Epithelial cell of esophagus (primary cell): ENCODE data around the gene OR2V1.

Experiments used
- DNase-seq: peaks from one replicate; pipeline ENCODE4 v3.0.0; 2010; ENCODE audit warnings: low read depth
- H3K4me3 ChIP-seq: 2 replicates; pipeline ENCODE4 v1.5.1; 2011; ENCODE audit warnings: mild to moderate bottlenecking, low read length, control low read depth
- CTCF ChIP-seq: IDR thresholded peaks from 2 replicates; pipeline ENCODE4 v1.5.1; 2011; ENCODE audit warnings: low read depth, mild to moderate bottlenecking, low read length, control low read depth, inconsistent platforms; ENCODE audit not compliant: insufficient read depth; ENCODE audit errors: missing control alignments

OR2V1 gene

DNA sequence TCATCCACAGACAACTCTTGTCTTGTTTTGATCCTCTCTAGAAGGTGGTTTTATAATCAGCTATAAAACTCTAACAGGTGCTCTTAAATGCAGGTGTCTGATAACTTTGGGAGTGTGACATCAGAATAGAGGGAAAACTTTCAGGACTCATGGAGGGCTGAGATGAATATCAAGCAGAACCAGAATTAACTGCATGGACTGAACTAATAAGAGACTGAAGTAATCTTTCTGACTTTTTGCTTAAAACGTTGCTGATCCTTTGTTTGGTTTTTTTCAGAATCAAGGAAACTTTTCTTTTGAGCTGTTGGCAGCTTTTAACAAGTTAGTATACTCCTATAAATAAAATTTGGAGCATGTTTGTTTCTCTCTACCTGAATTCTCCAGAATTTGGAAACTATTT is 14.2 kb upstream of the OR2V1 start:
- no peak for TF ChIP-seq CTCF
- DNase-seq = no peak
- no peak overlapping the region for H3K4me3 ChIP-seq

- DNase-seq = no peak
- H3K4me3 ChIP-seq = no peak overlapping the region
- TF ChIP-seq CTCF = no peak
Measured at GRCh38 chr5:181142054-181142453, 11.1 kb upstream of the OR2V1 start.

GRCh38 chr5:181140766-181141165 is 9.8 kb upstream of the OR2V1 start:
- TF ChIP-seq CTCF = no peak
- no peak overlapping the region for H3K4me3 ChIP-seq
- no peak for DNase-seq

GRCh38 chr5:181138258-181138657 is 7.3 kb upstream of the OR2V1 start:
- TF ChIP-seq CTCF = no peak

DNA sequence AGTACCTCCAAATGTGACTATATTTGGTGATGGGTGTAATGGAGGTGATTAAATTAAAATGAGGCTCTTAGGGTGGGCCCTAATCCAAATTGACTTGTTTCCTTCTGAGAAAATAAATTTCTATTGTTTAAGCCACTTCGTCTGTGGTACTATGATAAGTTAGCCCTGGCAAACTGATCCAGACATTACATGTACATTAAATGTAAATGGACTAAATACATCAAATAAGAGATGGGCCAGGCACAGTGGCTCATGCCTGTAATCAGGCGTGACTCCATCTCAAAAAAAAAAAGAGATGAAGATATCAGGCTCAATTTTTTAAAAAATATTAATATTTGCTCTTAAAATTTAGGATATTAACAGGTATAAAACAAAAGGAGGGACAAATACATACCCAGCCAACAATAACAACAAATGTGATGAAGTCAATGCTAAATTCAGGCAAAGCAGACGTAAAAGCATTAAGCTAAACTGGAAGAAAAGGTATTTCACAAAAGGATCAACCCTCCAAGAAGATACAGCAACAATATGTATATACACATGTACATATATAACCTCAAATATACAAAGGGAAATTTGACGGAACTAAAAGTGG is 5.5 kb upstream of the OR2V1 start:
- no peak for DNase-seq
- no peak for TF ChIP-seq CTCF
- H3K4me3 ChIP-seq = no peak overlapping the region

More at GRCh38 chr5:181138258-181138657, 7.3 kb upstream of the OR2V1 start:
- no peak overlapping the region for H3K4me3 ChIP-seq
- DNase-seq = no peak

GRCh38 chr5:181134259-181134658 is 3.3 kb upstream of the OR2V1 start:
- no peak for DNase-seq
- TF ChIP-seq CTCF = no peak

GRCh38 chr5:181133610-181134231 is 2.8 kb upstream of the OR2V1 start:
- no peak overlapping the region for H3K4me3 ChIP-seq
- peak; percentile 79 for DNase-seq
- TF ChIP-seq CTCF = no peak

More at GRCh38 chr5:181134259-181134658, 3.3 kb upstream of the OR2V1 start:
- no peak overlapping the region for H3K4me3 ChIP-seq
